GM19455 (cell line): Measurements from ENCODE around the gene KAZALD1.

Experiments used
- ATAC-seq: cut with Tn5 transposase; IDR thresholded peaks from one replicate; pipeline ENCODE4 v1.9.1; 2021; ENCODE audit not compliant: unreplicated experiment

The KAZALD1 gene

DNA sequence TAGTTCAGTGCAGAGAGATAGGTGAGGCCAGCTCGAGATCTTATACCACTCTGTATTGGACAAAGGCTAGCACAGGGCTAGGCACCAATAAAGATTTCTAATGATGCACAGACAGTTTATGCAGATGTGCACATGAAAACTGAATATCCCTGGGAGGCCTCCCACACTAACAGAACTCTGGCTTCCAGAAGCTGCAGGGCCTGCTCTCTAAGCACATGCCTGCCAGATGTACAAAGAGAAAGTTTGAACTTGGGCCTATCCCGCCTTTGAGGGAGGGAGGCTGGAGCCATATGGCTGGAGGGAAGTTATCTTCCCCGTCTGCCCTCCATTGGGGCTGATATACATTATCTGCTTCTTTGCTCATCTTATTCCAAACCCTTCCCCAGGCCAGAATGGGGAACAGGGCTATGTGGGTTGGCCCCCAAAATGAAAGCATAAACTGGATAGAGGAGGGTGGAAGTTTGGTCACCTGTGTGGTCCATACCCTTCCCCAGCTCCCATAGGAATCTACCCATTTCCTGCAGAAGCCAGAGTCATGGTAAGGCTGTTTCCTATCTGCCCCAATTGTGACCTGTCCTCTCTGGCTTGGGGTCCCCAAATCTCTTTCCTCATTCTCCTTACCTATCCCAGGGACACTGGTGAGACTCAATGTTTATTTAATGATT lies 3.8 kb downstream of the KAZALD1 start:
- ATAC-seq, result no peak

DNA sequence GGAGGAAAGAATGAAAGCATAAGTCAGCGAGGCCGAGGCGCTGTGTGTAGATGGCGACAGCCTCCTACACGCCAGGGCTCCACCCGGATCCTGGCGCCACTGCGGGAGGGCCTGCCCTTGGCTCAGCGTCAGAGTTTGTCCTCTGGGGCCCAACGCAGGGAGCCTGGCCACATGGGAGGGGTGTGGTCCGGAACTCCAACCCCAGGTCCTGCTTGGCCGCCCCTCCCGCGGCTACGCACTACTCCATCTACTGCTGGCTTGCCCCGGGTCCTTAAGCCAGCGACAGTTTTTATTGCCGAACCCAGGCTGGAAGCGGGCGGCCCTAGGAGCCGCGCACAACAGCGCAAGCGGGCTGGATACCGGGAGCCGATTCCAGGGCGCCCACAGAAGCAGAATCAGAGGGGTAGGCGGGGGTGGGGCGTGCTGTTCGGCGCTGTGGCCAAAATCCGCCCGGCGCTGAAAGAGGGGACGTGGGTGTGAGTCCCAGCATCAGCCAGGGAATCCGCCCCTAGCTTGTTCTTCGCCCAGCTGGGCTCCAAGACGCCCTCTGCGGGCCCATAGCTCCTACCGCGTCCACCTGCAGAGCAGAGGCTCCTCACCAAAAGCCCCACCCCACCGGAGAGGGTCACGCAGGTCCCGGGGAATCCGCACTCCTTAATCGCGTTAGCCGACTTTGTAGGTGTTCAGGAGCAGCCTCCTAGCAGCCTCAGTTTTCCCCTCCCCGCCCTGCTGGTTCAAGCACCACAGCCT lies 4.5 kb downstream of the KAZALD1 start:
- ATAC-seq, result no peak

DNA sequence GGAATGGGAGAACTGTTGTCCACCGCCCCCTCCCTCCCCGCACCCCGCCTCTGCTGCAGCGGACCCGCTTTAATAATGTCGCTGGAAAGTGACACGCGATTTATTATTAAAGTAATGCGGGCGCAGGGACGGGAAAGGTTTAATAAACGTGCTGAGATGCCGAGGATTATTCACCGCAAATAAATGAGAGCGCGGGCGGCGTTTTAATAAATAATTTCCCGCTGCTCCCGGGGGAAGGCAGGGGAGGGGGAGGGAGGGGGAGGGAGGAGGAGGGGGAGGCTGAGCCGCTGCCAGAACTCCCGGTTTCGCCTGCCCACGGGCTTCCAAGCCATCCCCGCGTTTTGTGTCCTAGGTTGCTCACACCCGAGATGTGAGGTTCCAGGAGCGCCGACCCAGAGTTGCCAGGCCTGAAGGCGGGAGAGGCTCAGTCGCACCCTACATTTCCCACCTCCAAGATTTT lies 5.1 kb downstream of the KAZALD1 start:
- no peak for ATAC-seq

DNA sequence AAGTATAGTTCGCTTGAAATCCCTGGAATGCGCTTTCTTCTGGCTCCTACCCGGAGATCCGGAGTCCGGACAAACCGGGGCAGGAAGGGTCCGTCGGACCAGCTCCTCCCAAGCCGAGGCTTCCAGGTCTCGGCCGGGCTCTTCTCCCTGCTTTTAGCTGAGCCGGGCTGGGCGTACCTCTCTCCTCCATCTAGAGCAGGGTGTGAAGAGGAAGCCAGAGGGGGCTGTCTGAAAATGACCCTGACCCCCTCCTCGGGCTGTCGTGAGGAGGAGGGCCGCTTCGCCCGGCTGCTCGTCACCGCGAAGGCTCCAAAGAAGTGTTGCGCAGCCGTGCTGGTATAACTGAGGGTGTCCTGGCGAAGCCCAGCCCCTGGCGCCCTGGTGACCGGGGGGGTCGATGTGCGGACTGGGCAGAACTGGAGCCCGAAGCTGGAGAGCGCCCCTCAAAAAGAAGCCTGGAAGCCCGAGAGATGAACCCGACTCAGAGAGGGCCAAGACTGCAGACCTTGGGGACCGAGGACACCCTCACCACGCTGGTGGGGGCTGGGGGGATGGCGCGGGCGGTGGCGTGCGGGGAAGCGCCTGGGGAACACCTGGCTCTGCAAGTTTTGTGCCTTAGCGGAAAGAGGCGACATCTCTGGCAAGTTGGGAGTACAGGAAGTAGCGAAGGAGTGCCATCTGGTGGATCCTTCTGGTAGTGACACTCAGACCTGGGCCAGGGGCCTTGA lies 5.7 kb downstream of the KAZALD1 start:
- ATAC-seq, result no peak

DNA sequence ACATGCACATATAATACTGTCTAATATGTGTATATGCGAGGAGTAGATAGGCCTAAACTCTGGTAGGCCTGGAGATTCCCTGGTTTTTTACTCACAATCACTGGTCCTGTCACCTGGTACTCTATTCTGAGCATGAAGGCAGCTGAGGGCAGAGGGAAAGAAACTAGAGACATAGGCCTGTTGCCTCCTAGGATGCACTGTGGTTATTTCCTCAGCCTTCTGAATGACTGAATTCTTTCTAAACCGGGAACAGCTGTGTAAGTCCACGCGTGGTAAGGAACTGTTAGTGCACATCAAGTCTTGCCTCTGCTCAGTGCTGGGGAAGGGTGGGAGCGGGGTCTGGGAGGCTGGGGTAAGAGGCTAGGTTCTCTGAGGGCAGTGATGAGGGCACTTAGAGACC lies 7.7 kb downstream of the KAZALD1 start:
- ATAC-seq, result no peak

DNA sequence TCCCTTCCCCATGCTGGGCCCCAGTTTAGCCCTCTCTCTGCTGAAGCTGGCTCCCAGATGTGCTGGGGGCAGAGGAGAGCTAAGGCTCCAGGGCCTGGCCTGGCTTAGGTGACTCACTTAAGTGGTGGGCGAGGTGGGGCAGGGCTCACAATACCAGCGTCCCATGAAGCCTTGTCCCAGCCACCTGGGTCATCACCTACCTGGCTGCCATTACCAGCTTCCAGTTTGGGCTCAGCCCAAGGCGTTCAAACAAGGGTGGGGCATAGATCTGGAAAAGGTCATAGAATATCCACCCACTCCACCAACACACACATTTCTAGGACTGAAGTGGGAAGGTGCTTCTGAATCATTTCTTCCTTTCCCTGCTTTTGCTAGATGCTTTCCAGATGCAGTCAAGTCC lies 8.3 kb downstream of the KAZALD1 start:
- ATAC-seq, result no peak

DNA sequence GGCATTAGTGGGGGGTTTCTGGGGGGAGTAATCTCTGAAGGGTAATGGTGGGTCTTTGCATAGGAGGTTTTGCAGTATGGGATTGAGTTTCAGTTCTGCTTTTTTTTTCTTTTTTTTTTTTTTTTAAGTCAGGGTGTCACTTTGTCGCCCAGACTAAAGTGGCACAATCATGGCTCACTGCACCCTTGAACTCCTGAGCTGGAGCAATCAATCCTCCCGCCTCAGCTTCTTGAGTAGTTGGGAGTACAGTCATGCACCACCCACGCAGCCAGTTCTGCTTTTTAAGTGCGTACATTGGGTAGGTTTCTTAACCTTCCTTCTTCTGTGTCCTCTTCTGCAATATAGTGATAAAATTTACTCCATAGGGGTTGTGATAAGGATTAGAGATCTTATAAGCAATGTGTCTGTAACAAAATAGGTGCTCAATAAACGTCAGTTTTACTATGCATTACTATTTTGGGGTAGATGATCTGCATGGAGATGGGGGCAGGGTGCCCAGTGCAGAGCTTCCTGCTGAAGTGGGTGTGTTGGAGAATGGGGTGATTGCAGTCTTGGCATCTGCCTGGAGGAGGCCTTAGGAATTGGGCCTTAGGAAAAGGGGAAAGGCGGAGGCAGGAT lies 9.6 kb downstream of the KAZALD1 start:
- ATAC-seq, result no peak

DNA sequence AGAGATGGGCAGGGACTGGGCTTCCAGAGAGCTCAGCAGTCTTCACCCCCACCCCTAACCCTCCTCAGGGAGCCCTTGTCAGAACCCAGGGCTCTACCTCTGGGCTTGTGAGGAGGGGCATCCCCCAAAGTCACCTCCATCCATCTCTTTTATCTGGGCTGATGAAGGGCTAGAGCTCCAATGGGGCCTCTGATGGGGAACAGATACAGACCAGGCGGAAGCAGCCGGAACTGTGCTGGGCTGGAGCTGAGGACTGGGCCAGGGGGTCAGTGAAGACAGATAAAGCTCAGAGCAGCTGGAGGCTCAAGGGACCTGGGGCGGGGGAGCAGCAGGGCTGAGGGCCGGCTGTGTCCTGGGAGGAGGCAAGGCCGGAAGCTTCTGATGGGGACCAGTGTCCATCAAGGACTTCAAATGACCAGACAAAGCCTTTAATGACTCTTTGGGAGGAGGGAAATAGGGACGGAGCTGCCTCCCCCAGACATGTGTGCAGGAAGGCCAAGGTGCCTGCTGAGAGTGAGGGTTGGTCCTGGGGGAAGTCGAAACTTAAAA lies 10.2 kb downstream of the KAZALD1 start:
- ATAC-seq, result no peak

DNA sequence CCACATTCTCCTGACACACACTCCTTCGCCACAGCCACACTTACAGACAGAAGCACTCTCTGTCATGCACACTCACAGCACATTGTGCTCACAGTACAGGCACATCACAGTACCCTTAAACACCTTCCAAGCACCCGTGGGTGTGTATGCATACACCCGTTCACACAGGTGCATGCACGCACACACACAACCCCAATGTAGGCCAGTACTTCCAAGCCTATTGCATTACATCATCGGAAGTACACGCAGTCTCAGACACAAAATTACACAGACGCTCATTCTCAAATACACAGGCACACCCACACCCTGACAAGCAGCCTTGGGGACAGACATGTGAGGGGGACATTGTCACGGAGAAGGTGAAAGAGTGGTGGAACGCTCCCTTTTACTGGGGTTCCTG lies 11.1 kb downstream of the KAZALD1 start:
- no peak for ATAC-seq

DNA sequence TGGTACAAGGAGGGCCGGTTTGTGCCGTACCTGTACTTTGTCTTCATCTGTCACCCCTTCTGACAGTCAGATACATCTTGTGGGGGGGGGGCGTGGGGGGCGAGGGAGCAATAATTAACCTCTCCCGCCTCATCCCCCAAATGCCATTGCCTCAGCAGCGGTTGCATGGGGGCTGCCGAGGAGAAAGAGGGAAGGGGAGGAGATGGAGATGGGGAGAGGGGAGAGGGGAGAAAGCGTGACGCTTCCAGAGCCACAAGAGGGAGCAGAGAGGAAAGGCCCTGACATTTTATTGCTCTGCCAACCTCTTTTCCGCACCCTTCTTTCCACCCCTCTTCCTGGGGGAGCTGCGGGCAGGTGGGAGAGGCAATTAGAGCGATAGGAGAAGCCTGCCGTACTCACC lies 11.8 kb downstream of the KAZALD1 start:
- no peak for ATAC-seq

DNA sequence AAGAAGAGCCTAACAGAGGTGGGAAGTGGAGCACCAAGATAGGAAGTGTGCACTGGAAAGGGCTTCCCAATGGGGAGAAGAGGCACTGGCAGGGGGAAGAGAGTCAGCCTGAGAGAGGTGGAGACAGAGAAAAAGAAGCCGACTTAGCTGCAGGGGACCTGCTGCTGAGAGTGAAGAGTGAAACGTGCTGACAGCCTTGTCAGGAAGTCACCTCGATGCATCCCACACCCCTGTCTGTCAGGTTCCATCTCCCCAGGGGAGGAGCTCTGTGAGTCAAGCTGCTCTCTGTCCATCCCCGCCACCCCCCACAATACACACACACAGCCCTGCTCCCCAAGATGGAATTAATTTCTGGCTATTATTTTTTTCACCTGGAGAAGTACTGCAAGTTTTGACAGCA lies 14.0 kb downstream of the KAZALD1 start:
- ATAC-seq, result no peak

DNA sequence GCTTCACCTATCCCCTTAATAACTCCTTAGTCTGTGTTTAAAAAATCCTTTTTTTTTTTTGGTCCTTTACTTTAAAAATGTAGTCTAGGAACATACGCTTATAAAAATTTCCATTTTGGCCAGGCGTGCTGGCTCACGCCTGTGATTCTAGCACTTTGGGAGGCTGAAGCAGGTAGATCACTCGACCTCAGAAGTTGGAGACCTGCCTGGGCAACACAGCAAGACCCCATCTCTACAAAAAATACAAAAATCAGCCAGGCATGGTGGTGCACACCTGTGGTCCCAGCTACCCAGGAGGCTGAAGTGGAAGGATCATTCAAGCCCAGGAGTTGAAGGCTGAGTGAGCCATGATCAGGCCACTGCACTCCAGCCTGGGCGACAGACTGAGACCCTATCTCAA lies 14.8 kb downstream of the KAZALD1 start:
- ATAC-seq, result no peak

DNA sequence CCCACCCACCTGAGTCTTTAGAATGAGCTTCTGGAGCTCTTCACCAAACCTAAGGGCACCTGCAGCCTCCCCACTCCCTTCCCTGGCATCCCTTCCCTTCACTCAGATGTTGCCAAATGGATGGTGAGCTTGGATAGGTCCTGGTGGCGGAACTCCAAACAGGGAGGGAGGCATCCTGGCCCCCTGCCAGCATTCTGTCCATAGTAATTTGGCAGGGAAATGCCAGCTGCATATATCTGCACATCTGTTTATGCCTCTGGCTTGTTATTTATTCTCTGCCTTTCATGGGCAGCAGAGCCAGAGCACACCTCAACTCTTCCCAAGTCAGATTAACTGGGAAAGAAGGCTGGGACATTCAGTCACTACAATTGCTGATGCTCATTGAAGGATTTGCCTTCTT lies 18.1 kb downstream of the KAZALD1 start:
- ATAC-seq, result no peak

DNA sequence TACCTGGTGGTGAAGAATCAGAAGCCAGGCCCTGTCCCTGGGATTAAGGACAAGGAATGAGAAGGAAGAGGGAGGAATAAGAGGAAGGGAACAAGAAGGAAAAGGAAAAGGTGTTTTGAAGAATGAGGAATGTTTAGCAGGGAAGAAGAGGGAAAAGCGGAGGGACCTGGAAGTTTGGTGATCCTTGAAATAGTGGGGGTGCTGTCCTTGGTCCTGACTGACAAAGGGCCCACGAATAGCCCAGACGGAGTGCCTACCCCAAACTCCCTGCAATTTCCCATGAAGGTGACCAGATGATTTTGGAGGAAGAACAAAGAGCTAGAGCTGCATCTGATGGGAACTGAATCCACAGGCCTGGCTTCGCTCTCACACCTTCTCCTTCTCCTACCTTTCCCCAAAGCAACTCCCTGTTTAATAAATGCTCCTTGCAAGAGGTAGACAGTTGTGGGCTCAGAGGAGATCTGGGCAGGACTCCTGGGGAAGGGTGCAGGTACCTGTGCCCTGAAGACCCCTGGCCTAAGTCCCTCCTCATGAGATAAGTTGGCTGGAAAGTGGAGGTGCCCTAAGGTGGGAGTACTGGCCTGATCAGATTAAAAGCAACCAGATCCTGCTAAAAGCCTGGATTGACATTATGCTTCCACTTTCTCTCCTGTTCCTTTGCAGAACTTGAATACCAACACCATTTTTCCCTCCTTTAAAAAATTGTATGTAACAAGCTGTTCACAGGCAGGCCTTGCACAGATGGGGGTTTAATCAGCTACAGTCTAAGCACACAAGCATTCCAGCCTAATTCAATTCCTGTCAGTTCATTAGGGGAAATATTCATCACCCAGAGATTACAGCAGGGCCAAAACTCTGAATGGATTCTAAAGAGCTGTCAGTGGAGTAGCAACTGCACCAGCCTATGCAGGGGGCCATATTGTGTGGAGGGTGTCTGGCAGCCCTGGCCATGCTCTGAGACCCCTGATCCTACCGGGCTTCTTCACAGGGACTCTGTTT lies 19.4 kb downstream of the KAZALD1 start:
- no peak for ATAC-seq

DNA sequence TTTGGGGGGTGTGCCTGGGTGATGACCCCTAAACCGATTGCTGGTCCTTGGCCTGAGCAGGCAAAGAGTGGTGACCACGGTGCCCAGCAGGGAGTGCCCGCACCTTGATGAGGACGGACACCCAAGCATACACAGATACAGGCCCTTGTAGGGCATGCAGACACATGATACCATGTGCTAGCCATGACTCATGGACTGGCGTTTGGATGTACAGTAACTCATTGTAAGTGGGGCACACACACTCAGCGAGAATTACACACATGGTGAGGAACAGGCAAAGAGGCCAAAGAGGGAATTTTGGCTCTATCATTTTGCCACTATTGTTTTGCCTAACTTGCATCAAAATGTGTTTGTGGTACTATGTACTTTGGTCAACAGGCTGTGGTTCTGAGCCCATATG lies 24.1 kb downstream of the KAZALD1 start:
- no peak for ATAC-seq

DNA sequence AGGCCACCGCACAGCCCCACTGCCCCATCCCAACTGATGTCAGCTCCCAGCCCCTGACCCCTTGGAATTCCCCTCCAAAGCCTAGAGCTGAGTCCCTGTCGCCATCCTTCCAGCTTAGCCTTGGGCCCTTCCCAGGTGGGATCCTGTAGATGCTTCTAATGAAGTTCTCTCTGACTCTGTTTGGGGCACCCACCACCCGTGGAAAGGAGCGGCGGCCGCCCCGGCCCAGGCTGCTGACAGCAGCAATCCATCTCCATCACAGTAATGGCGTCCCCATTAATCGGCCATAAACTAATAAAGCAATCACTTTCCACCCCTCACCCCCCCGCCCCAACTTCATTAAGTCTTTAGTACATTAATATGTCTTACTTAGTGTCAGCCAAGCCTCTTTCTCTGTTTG lies 25.6 kb downstream of the KAZALD1 start:
- no peak for ATAC-seq

DNA sequence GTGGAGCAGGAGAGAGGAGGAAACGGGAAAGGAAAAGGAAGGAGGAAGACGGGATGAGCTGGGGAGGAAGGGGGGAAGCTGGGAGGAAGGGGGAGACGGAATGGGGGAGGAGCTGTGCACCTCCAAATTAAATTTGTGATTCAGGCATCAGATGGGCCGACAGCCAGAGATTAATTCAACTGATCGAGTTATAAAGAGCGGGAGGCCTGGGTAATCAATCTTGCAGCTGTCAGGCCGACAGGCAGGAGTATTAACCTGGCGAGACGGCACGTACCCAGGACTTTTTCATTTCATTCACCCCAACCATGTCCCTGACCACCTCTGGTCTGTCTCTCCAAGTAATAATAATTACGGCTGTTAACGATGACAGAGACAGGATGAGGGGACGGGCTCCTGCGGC lies 26.2 kb downstream of the KAZALD1 start:
- ATAC-seq, result no peak

DNA sequence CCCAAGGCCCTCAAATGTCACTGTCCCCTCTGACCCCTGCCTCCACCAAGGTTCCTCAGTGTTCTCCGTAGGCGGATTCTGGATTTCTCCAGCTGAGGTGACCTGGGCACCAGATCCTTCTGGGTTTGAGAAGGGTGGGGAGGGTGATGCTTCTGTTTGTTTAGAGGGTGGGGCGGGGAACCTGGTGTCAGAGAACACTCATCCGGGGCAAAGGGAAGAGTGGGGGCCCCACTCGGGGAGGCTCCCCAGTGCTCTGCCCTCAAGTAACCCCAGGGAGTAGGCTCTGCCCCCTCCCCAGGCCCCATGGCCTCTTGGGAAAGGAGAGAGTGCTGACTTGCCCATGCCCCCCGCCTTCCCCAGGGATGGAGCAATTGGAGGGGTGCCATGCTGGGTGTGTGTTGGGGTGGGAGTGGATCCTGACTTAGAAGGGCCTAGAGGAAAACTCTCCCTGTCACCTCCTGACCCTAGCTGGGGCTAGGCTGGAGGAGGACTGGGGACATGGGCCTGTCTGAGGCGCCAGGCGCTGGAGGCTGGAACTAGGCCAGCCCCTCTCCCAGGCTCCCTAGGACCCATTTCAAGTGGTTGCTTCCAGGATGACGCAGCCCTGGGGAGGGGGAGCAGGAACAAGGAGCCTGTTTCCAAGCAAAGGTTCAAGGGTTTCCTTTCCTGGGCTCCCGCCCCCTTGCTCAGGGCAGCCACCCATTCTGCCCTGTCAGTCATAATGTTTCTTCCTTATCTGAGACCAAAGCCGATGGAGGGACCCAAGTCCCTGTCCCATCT lies 27.9 kb downstream of the KAZALD1 start:
- ATAC-seq, result no peak

DNA sequence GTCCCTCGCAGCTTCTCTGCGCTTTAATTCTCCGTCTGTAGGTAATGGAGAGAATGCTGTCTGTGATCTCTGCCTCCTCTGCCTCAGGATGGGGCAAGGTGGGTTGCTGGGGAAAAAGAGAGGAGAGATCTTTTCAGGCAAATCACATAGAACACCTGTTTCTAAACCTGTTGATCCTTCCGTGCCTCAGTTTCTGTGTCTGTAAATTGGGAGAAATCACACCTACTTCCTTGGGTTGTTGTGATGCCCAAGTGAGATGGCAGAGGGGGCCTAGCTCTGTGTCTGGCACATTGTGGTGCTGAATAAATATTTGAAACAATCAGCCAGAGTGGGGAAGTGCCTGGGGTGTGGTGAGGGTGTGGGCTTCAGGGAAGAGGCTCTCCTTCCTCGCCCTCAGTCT lies 28.8 kb downstream of the KAZALD1 start:
- ATAC-seq, result no peak
